Left renal pelvis (tissue), 4 donors: ENCODE results near the gene TRIM62. TPM values are rescaled to one million over a fixed set of nuclear protein-coding genes. Genes with fewer than 3 reads are reported as not detected.
"Not testable (repeated sequence)": the region's sequence is repeated elsewhere in the genome, so short reads cannot be mapped to it uniquely, and the experiment has no call there.

ENCODE experiments used
- DNase-seq, 4 donors: peaks; one replicate each; pipeline ENCODE4 v3.0.0-alpha.2; 2013; ENCODE audit warnings: low read depth in 4 of 4, low spot score in 3 of 4
- polyA plus RNA-seq, 4 donors: library from polyadenylated mRNA; unstranded; fragments of 120-200 nt; gene quantifications; one replicate each; pipeline ENCODE4 v1.2.1, GENCODE V29; 2013; ENCODE audit not compliant: insufficient read length in 4 of 4

Gene TRIM62
- polyA plus RNA-seq, 4 donors = 5.8 to 10.6 (median 8.0) TPM

GRCh38 chr1:33141781-33142180 is 40.1 kb downstream of the TRIM62 start:
- DNase-seq = no peak

- no peak for DNase-seq
Observed at GRCh38 chr1:33141216-33141615, 40.6 kb downstream of the TRIM62 start.

- DNase-seq = no peak
Observed at GRCh38 chr1:33140153-33141149, 41.4 kb downstream of the TRIM62 start.

GRCh38 chr1:33137800-33138199 is 44.0 kb downstream of the TRIM62 start:
- no peak for DNase-seq

GRCh38 chr1:33136041-33136440 is 45.8 kb downstream of the TRIM62 start:
- not testable (repeated sequence) for DNase-seq

GRCh38 chr1:33133478-33134105 is 48.3 kb downstream of the TRIM62 start:
- no peak for DNase-seq

- DNase-seq = no peak
Observed at GRCh38 chr1:33132549-33132948, 49.3 kb downstream of the TRIM62 start.

- no peak for DNase-seq
Observed at GRCh38 chr1:33131191-33131590, 50.7 kb downstream of the TRIM62 start.

- no peak for DNase-seq
Observed at GRCh38 chr1:33130297-33130696, 51.5 kb downstream of the TRIM62 start.

- DNase-seq = no peak
Observed at GRCh38 chr1:33128781-33129180, 53.1 kb downstream of the TRIM62 start.

GRCh38 chr1:33127001-33127823 is 54.6 kb downstream of the TRIM62 start:
- peak; percentile 98 to 100 (median 98) for DNase-seq

- no peak for DNase-seq
Observed at GRCh38 chr1:33126411-33127000, 55.3 kb downstream of the TRIM62 start.

- DNase-seq = not testable (repeated sequence)
Observed at GRCh38 chr1:33124647-33125046, 57.2 kb downstream of the TRIM62 start.

- no peak for DNase-seq
Observed at GRCh38 chr1:33123266-33123665, 58.6 kb downstream of the TRIM62 start.

GRCh38 chr1:33122483-33123178 is 59.2 kb downstream of the TRIM62 start:
- DNase-seq = no peak

GRCh38 chr1:33121728-33122127 is 60.1 kb downstream of the TRIM62 start:
- DNase-seq = no peak

- no peak for DNase-seq
Observed at GRCh38 chr1:33120436-33121231, 61.2 kb downstream of the TRIM62 start.

- no peak for DNase-seq
Observed at GRCh38 chr1:33119532-33120217, 62.2 kb downstream of the TRIM62 start.

GRCh38 chr1:33119050-33119449 is 62.8 kb downstream of the TRIM62 start:
- no peak for DNase-seq
